ENCODE data around the gene STX3. TPM values are rescaled to one million over a fixed set of nuclear protein-coding genes. Genes with fewer than 3 reads are reported as not detected.

Gene STX3
- total RNA-seq, 1 experiment from 2014 or later: 12.1 TPM

- no peak for DNase-seq (ENCODE audit: unreplicated experiment)
- no peak overlapping the region for H3K4me3 Mint-ChIP-seq (ENCODE audit: unreplicated experiment)
- no TSS peak for BruUV-seq (replicated peaks)
- no peak for TF ChIP-seq CTCF (IDR thresholded peaks at IDR 0.05; ENCODE audit: unreplicated experiment)
- H3K9me3 Mint-ChIP-seq (ENCODE audit: unreplicated experiment): no peaks in the 10 kb centered on the region
- H3K36me3 Mint-ChIP-seq (ENCODE audit: insufficient read depth, unreplicated experiment): peaks cover 32% of the 10 kb centered on the region
- intact Hi-C loops (cut with micrococcal nuclease): loop anchor here (5.0 kb wide), 1 partner anchor 118 kb away; no protein-coding TSS in a partner anchor
- CTCF ChIA-PET: interaction anchor here (0.6 to 7.3 kb wide), 14 partner anchors 7 to 439 kb away, joined by 3 to 160 read pairs (median 6); partner anchors contain the start of genes MRPL16, PATL1 and STX3
- no peaks in the 10 kb centered on the region for H3K4me1 Mint-ChIP-seq (ENCODE audit: insufficient read depth, unreplicated experiment)
- H3K27me3 Mint-ChIP-seq (ENCODE audit: insufficient read depth, unreplicated experiment): no peaks in the 10 kb centered on the region
- H3K27ac Mint-ChIP-seq (ENCODE audit: low read depth, unreplicated experiment): no peak overlapping the region
- POLR2A ChIA-PET: interaction anchor here (1.2 to 4.9 kb wide), 4 partner anchors 9 to 48 kb away, joined by 4 to 59 read pairs (median 6); partner anchors contain the start of gene STX3
Observed at GRCh38 chr11:59800390-59801025, 45.3 kb downstream of the STX3 start.

GRCh38 chr11:59801160-59801706, 46.1 kb downstream of the STX3 start:
- no peak for DNase-seq (ENCODE audit: unreplicated experiment)
- Mint-ChIP-seq H3K4me3 (ENCODE audit: unreplicated experiment) (no peak overlapping the region), H3K27ac (ENCODE audit: low read depth, unreplicated experiment) (no peak overlapping the region), H3K9me3 (ENCODE audit: unreplicated experiment) (no peaks in the 10 kb centered on the region), H3K36me3 (ENCODE audit: insufficient read depth, unreplicated experiment) (peaks cover 29% of the 10 kb centered on the region), H3K27me3 (ENCODE audit: insufficient read depth, unreplicated experiment) (no peaks in the 10 kb centered on the region), H3K4me1 (ENCODE audit: insufficient read depth, unreplicated experiment) (no peaks in the 10 kb centered on the region)
- no TSS peak for BruUV-seq (replicated peaks)
- no peak for TF ChIP-seq CTCF (IDR thresholded peaks at IDR 0.05; ENCODE audit: unreplicated experiment)
- ChIA-PET POLR2A (interaction anchor here (0.7 to 4.9 kb wide), 9 partner anchors 9 to 132 kb away, joined by 3 to 59 read pairs (median 5); partner anchors contain the start of genes MRPL16, PATL1 and STX3), CTCF (interaction anchor here (0.6 to 7.3 kb wide), 32 partner anchors 8 to 264 kb away, joined by 3 to 160 read pairs (median 4); partner anchors contain the start of genes MRPL16, PATL1 and STX3)
- intact Hi-C loops (cut with micrococcal nuclease): loop anchor here (5.0 kb wide), 1 partner anchor 119 kb away; no protein-coding TSS in a partner anchor

- CTCF ChIA-PET: interaction anchor here (0.6 to 7.3 kb wide), 29 partner anchors 7 to 265 kb away, joined by 3 to 160 read pairs (median 4); partner anchors contain the start of genes MRPL16, PATL1 and STX3
- no TSS peak for BruUV-seq (replicated peaks)
- no peak overlapping the region for H3K27ac Mint-ChIP-seq (ENCODE audit: low read depth, unreplicated experiment)
- intact Hi-C loops (cut with micrococcal nuclease): loop anchor here (1.0 to 5.0 kb wide), 4 partner anchors 48 to 265 kb away; partner anchors contain the start of gene PATL1
- POLR2A ChIA-PET: interaction anchor here (0.7 to 4.9 kb wide), 7 partner anchors 8 to 703 kb away, joined by 3 to 59 read pairs (median 5); partner anchors contain the start of genes MRPL16, PATL1 and STX3
- no peaks in the 10 kb centered on the region for H3K4me1 Mint-ChIP-seq (ENCODE audit: insufficient read depth, unreplicated experiment)
- peaks cover 34% of the 10 kb centered on the region for H3K36me3 Mint-ChIP-seq (ENCODE audit: insufficient read depth, unreplicated experiment)
- H3K4me3 Mint-ChIP-seq (ENCODE audit: unreplicated experiment): no peak overlapping the region
- no peak for DNase-seq (ENCODE audit: unreplicated experiment)
- no peak for TF ChIP-seq CTCF (IDR thresholded peaks at IDR 0.05; ENCODE audit: unreplicated experiment)
- H3K27me3 Mint-ChIP-seq (ENCODE audit: insufficient read depth, unreplicated experiment): no peaks in the 10 kb centered on the region
- H3K9me3 Mint-ChIP-seq (ENCODE audit: unreplicated experiment): no peaks in the 10 kb centered on the region
Observed at GRCh38 chr11:59801981-59802638, 46.9 kb downstream of the STX3 start.
